Mesenteric fat pad (tissue), 1 donor: ENCODE data around the gene TMEM145. TPM values are rescaled to one million over a fixed set of nuclear protein-coding genes. Genes with fewer than 3 reads are reported as not detected.

Source experiments
- DNase-seq: peaks from one replicate; pipeline ENCODE4 v3.0.0-alpha.2; 2020; ENCODE audit warnings: low spot score
- microRNA-seq: library from miRNA; unstranded; fragments of <30 nt; microRNA quantifications from one replicate; pipeline ENCODE4 v1.2.0, GENCODE V29; 2020; ENCODE audit warnings: borderline number of aligned reads
- total RNA-seq: library from RNA; stranded (reverse); fragmentation: NEBNext Ultra II Directional; extraction: Animal tissue kit (Norgen Biotek cat#: 25700); gene quantifications from one replicate; pipeline ENCODE4 v1.2.1, GENCODE V29; 2021
- donor health status: DM: yes; HTN: yes; CAD: no.

The TMEM145 gene
- total RNA-seq, 1 donor from 2014 or later, result not detected

DNA sequence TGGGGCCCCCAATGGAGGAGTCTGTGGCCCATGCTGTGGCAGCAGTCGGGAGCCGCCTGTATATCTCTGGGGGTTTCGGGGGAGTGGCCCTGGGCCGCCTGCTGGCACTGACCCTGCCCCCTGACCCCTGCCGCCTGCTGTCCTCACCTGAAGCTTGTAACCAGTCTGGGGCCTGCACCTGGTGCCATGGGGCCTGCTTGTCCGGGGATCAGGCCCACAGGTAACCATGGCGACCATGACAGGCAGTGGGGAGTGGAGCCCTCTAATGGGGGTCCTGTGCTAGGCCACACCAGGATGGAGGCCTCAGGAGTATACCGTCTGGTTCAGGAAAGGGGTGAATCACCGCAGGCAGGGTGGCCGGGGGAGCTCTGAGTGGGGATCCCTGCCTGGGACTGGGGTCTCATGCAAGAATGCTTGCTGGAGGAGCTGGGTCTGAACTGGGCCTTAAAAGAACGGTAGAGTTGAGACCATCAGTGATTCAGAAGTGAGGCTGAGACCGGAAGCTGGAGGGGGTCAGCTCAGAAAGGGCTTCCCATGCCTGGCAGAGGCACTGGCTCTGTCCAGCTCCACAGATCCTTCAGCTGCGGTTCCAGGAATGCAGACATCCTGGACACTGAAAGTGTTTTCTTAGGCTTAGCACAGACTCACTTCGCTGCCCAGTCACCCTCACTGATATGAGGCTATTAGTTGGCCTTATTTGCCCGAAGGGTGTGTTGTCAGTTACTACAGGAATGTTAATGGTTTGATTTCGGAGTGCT is 47.9 kb downstream of the TMEM145 start:
- DNase-seq, result no peak

DNA sequence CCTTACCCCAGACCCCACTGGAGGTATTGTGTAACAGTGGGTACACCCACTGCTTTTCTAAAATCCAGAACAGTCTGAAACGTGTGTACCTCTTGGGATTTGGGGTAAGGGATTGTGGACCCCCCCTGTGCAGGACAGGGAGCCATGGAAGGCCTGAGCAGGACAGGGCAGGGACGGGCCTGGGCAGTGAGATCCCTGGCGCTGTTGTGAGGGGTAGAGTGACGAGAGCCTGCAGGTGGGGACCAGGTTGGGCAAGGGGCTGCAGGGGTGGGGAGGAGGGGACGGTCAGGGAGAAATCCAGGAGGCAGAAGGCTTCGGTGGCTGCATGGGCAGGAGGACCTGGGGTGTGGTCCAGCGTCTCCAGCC is 48.4 kb downstream of the TMEM145 start:
- DNase-seq, result no peak

DNA sequence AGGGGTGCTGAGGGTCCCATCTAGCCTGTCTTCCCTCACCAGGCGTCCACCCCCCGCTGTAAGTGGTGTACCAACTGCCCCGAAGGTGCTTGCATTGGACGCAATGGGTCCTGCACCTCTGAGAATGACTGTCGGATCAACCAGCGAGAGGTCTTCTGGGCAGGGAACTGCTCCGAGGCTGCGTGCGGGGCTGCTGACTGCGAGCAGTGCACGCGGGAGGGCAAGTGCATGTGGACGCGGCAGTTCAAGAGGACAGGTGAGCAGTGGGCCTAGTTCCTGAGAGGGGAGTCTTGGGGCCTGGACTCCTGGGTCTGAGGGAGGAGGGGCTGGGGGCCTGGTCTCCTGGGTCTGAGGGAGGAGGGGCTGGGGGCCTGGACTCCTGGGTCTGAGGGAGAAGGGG is 49.2 kb downstream of the TMEM145 start:
- DNase-seq, result no peak

DNA sequence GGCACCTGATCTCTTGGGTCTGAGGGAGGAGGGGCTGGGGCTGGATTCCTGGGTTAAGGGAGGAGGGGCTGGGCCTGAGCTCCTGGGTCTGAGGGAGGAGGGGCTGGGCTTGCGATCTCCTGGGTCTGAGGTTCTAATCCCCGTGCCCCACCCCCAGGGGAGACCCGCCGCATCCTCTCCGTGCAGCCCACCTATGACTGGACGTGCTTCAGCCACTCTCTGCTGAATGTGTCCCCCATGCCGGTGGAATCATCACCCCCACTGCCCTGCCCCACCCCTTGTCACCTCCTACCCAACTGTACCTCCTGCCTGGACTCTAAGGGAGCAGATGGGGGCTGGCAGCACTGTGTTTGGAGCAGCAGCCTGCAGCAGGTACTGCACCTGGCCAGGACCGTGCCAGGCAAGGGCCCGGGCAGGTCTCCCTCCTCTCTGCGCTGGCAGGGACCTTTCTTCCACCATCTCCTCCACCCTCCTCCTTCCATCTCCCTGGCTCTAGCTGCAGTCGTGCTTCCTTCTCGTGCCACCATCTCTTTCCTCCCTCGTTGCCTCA is 49.9 kb downstream of the TMEM145 start:
- no peak for DNase-seq

DNA sequence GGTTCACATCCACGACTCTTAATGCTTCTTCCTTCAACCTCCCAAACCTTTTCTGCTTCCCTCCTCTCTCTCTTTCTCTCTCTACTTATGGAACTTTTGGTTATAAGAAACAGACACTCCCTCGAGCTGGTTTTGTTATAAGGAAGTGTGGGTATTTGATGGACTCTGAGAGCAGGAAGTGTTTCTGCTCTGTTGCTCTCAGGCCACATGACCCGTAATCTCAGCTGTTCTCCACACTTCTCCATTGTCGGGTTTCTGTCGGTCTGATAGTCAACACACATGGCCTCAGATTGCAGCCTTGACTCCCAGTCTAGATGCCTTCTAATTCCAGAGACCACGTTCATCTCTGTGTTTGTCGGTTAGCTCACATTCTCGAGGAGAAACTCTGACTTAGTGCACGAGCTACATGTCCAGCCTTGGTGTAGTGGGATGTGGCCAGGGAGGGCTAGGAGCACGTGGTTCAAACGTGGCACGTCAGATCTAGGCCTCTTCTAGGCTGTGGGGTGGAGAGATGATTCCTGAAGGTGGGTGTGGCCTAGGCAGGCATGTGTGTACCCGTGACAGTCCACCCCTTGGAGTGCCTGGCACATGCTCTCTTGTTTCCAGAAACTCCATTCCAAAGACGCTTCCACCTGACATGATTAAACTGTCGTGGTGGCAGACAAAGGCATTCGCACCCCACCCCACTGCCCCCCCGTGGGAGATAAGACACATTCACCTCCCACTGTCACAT is 50.7 kb downstream of the TMEM145 start:
- DNase-seq, result no peak

DNA sequence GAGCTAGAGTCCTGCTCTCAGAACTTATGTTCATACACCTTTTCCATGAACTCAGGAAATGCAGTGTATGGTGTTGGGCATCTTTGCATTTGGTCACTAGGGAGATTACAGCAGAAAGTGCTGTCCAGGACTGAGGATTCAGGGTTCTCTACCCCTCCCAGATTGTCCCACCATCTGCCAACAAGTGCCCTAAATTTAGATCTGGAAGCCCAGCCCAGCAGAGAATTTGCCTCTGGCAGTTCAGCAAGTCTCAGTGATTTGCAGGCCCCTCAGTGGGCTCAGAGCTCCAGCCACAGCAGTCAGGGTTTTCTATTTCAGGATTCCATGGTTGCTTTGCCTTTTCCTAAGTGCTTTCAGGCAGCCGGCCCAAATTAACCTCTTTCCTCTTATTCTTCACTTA is 53.6 kb downstream of the TMEM145 start:
- DNase-seq, result no peak

DNA sequence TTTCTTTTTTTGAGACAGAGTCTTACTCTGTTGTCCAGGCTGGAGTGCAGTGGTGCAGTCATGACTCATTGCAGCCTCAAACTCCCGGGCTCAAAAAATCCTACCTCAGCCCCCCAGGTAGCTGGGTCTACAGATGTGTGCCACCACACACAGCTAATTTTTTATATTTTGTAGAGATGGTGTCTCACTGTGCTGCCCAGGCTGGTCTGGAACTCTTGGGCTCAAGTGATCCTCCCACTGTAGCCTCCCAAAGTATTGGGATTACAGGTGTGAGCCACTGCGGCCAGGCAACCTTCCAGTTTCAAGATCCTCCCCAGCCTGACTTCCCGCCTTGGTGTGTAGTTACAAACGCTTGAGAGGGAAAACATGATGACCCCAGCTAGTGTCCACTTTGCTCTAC is 54.8 kb downstream of the TMEM145 start:
- no peak for DNase-seq

DNA sequence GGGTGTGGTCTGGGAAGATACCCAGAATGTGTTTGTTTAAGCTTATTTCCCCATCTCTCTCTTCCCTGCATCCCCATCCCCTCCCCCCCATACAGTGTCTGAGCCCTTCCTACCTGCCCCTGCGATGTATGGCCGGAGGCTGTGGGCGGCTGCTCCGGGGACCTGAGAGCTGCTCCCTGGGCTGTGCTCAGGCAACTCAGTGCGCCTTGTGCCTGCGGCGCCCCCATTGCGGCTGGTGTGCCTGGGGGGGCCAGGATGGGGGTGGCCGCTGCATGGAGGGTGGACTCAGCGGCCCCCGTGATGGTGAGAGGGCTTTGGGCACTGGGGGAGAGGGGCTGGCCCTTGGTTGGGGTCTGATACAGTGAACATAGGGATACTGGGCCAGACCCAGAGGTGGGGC is 55.3 kb downstream of the TMEM145 start:
- no peak for DNase-seq

DNA sequence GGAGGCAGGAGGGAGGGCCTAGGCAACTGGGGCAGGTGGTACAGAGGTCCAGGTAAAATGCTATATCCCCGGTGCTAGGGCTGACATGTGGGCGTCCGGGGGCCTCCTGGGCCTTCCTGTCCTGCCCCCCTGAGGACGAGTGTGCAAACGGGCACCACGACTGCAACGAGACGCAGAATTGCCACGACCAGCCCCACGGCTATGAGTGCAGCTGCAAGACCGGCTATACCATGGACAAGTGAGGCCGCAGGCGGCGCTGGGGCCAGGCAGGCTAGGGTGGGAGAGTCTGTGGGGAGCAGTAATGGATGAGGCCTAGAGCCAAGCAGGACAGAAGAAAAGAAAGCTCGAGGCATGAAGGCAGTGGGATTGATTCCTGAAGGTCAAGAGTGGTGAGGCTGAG is 55.7 kb downstream of the TMEM145 start:
- no peak for DNase-seq

DNA sequence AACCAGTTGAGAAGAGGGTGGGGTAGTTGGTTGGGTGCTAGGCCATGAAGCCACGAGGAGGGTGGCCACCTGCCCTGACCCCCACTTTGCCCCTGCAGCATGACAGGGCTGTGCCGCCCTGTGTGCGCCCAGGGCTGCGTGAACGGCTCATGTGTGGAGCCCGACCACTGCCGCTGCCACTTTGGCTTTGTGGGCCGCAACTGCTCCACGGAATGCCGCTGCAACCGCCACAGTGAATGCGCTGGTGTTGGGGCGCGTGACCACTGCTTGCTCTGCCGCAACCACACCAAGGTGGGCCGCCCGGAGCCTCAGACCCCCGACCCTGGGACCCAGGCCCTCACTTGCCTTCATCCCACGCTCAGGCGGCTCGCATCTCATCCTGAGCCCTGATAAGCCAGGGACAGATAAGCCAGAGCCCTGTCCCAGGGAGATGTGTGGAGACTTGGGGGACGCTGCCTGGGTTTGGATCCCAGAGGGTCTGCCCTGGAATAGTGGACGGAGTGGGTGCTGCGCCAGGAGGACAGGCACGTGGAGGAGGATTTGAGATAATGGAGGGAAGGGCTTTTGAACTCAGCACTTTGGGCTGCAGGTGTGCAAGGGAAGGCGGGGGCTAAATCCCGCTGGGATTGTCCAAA is 56.4 kb downstream of the TMEM145 start:
- DNase-seq, result no peak

DNA sequence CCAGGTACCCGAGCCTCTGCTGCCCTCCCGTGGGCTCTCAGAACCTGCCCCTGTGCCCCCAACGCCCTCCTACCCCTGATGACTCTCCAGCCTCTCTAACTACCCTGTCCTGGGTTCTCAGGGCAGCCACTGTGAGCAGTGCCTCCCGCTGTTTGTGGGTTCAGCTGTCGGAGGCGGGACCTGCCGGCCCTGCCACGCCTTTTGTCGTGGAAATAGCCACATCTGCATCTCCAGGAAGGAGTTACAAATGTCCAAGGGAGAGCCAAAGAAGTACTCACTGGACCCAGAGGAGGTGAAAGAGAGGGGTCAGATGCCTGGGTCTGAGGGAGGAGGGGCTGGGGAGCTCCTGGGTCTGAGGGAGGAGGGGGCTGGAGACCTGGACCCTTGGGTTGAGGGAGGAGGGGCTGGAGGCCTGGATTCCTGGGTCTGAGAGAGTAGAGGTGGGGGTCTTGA is 57.0 kb downstream of the TMEM145 start:
- no peak for DNase-seq

DNA sequence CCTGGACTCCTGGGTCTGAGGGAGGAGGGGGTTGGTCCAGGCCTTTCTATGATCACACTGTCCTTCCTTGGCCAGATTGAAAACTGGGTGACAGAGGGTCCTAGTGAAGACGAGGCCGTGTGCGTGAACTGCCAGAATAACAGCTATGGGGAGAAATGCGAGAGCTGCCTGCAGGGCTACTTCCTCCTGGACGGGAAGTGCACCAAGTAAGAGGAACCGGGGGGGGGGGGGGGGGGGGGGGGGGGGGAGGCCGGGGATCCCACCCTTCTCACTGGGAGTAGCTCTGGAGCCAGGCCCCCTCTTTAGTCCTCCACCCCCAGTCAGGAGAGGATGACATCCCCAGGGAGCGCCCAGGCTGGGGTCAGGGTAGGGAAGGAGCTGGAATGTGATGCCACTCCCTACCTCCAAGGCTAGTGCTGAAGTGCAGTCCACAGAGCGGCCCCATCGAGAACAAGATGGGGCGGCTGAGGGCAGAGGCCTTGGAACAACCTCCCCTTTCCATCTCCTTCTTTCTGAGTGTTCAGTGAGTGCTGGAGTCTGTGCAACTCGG is 57.6 kb downstream of the TMEM145 start:
- DNase-seq, result no peak

Small RNA genes within 50 kb of the gene (microRNA-seq; reads per million reads assigned to microRNA genes)
- gene MIR8077, result not detected

Other genes starting within 250 kb of the TMEM145 start
- 0.80 TPM for gene GRIK5, start 243.1 kb upstream of the TMEM145 start, total RNA-seq
- 8.9 TPM for gene ZNF574, start 237.1 kb upstream of the TMEM145 start, total RNA-seq
- 2.7 TPM for gene POU2F2, start 180.9 kb upstream of the TMEM145 start, total RNA-seq
- 12.4 TPM for gene DEDD2, start 95.6 kb upstream of the TMEM145 start, total RNA-seq
- gene ZNF526, start 93.0 kb upstream of the TMEM145 start, total RNA-seq, result 8.1 TPM
- 36.0 TPM for gene GSK3A, start 70.7 kb upstream of the TMEM145 start, total RNA-seq
- 55.5 TPM for gene ERF, start 58.2 kb upstream of the TMEM145 start, total RNA-seq
- gene CIC, start 44.1 kb upstream of the TMEM145 start, total RNA-seq, result 57.9 TPM
- not detected for gene PRR19, start 11.2 kb upstream of the TMEM145 start, total RNA-seq
- 5.2 TPM for gene PAFAH1B3, start 10.7 kb upstream of the TMEM145 start, total RNA-seq
- gene MEGF8, start 12.3 kb downstream of the TMEM145 start, total RNA-seq, result 25.8 TPM
- gene CNFN, start 77.0 kb downstream of the TMEM145 start, total RNA-seq, result 2.2 TPM
- gene LIPE, start 114.1 kb downstream of the TMEM145 start, total RNA-seq, result 1,893 TPM
- not detected for gene CXCL17, start 129.6 kb downstream of the TMEM145 start, total RNA-seq
- 25.6 TPM for gene CEACAM1, start 215.2 kb downstream of the TMEM145 start, total RNA-seq